GM13976 (cell line): ENCODE measurements around the gene LENG9.

ENCODE experiments used
- DNase-seq: peaks from one replicate; pipeline ENCODE4 v3.0.0; 2012; ENCODE audit warnings: low spot score
- CTCF ChIP-seq: IDR thresholded peaks from 2 replicates; pipeline ENCODE4 v1.5.1; 2012; ENCODE audit warnings: borderline replicate concordance, mild to moderate bottlenecking; ENCODE audit not compliant: insufficient read depth; ENCODE audit errors: extremely low read depth, missing control alignments, control extremely low read depth
- in situ Hi-C: fragments of 300-500 bp; cut with MboI; formaldehyde crosslinking; loops from one replicate; pipeline ENCODE4 v1.12.0; 2022; ENCODE audit warnings: low sequenced_read_pairs, mixed read lengths, inconsistent platforms; ENCODE audit not compliant: unreplicated experiment

LENG9 gene

GRCh38 chr19:54429545-54430227, 33.9 kb downstream of the LENG9 start:
- no peak for DNase-seq
- in situ Hi-C loops: no loop called here
- TF ChIP-seq CTCF: no peak

- in situ Hi-C loops: no loop called here
- TF ChIP-seq CTCF: no peak
- peak; percentile 35 for DNase-seq
These were observed 34.4 kb downstream of the LENG9 start for GRCh38 chr19:54429176-54429495.

- in situ Hi-C loops: no loop called here
- no peak for TF ChIP-seq CTCF
- no peak for DNase-seq
These were observed 35.0 kb downstream of the LENG9 start for GRCh38 chr19:54428323-54429175.

- TF ChIP-seq CTCF: no peak
- in situ Hi-C loops: no loop called here
- no peak for DNase-seq
These were observed 36.0 kb downstream of the LENG9 start for GRCh38 chr19:54427586-54427985.

- no peak for DNase-seq
- in situ Hi-C loops: no loop called here
- TF ChIP-seq CTCF: no peak
These were observed 37.2 kb downstream of the LENG9 start for GRCh38 chr19:54426291-54426931.

- in situ Hi-C loops: no loop called here
These were observed 38.2 kb downstream of the LENG9 start for GRCh38 chr19:54425382-54425723.

More at GRCh38 chr19:54425382-54425723, 38.2 kb downstream of the LENG9 start:
- TF ChIP-seq CTCF: no peak
- no peak for DNase-seq
